ENCODE results near the gene UBL5. TPM values are rescaled to one million over a fixed set of nuclear protein-coding genes. Genes with fewer than 3 reads are reported as not detected.
"Not testable (repeated sequence)": the region's sequence is repeated elsewhere in the genome, so short reads cannot be mapped to it uniquely, and the experiment has no call there.

Gene UBL5
- total RNA-seq, 2 donors from 2014 or later, result 677 to 684 TPM

GRCh38 chr19:9808855-9809824 lies 18.6 kb upstream of the UBL5 start:
- Histone ChIP-seq H3K4me3 (no peak overlapping the region), H3K9me3 (no peaks in the 10 kb centered on the region), H3K36me3 (peaks cover 59% of the 10 kb centered on the region), H3K27ac (no peak overlapping the region), H3K27me3 (no peaks in the 10 kb centered on the region), H3K4me1 (no peaks in the 10 kb centered on the region)
- no peak for TF ChIP-seq CTCF (IDR thresholded peaks at IDR 0.05)
- no peak for DNase-seq (ENCODE audit: low spot score)

GRCh38 chr19:9811139-9811538 lies 16.6 kb upstream of the UBL5 start:
- Histone ChIP-seq H3K27me3 (no peaks in the 10 kb centered on the region), H3K9me3 (no peaks in the 10 kb centered on the region), H3K27ac (no peak overlapping the region), H3K4me3 (no peak overlapping the region), H3K36me3 (peaks cover 61% of the 10 kb centered on the region), H3K4me1 (no peaks in the 10 kb centered on the region)
- no peak for DNase-seq (ENCODE audit: low spot score)
- TF ChIP-seq CTCF (IDR thresholded peaks at IDR 0.05), result no peak

GRCh38 chr19:9818175-9818733 lies 9.5 kb upstream of the UBL5 start:
- DNase-seq (ENCODE audit: low spot score), result no peak
- Histone ChIP-seq H3K27ac (peak overlapping the region; percentile 94 to 96), H3K4me1 (peaks cover 0 to 25% of the 10 kb centered on the region in 2 donors), H3K9me3 (no peaks in the 10 kb centered on the region), H3K4me3 (peak overlapping the region; percentile 84 to 92), H3K36me3 (peaks cover 11% of the 10 kb centered on the region), H3K27me3 (no peaks in the 10 kb centered on the region)
- no peak for TF ChIP-seq CTCF (IDR thresholded peaks at IDR 0.05)

- no peaks in the 10 kb centered on the region for H3K27me3 ChIP-seq
- peaks cover 0 to 25% of the 10 kb centered on the region in 2 donors for H3K4me1 ChIP-seq
- H3K27ac ChIP-seq, result peak within 1 kb of the TSS; percentile 94 to 96
- H3K4me3 ChIP-seq, result peak within 1 kb of the TSS; percentile 84 to 92
- no peaks in the 10 kb centered on the region for H3K9me3 ChIP-seq
- DNase-seq (ENCODE audit: low spot score), result peak; percentile 99
- TF ChIP-seq CTCF (IDR thresholded peaks at IDR 0.05), result no peak
- H3K36me3 ChIP-seq, result peaks cover 3% of the 10 kb centered on the region
Observed at GRCh38 chr19:9818734-9819595, 8.8 kb upstream of the UBL5 start, which contains the start of gene FBXL12. TSS of gene FBXL12 (minus strand) at chr19:9819079. CDS start at chr19:9818813, 266 bp downstream.

- peak overlapping the region; percentile 20 to 92 for H3K4me3 ChIP-seq
Observed at GRCh38 chr19:9819596-9819909, 8.2 kb upstream of the UBL5 start.

GRCh38 chr19:9820034-9820433 lies 7.7 kb upstream of the UBL5 start:
- not testable (repeated sequence) for DNase-seq (ENCODE audit: low spot score)
- H3K4me3 ChIP-seq, result peak overlapping the region in 1 of 2 donors; percentile 92

More at GRCh38 chr19:9819596-9819909, 8.2 kb upstream of the UBL5 start:
- H3K27me3 ChIP-seq, result no peaks in the 10 kb centered on the region
- peaks cover 0 to 25% of the 10 kb centered on the region in 2 donors for H3K4me1 ChIP-seq
- no peaks in the 10 kb centered on the region for H3K36me3 ChIP-seq
- H3K9me3 ChIP-seq, result no peaks in the 10 kb centered on the region
- DNase-seq (ENCODE audit: low spot score), result no peak
- no peak for TF ChIP-seq CTCF (IDR thresholded peaks at IDR 0.05)
- H3K27ac ChIP-seq, result peak overlapping the region; percentile 94 to 96

More at GRCh38 chr19:9820034-9820433, 7.7 kb upstream of the UBL5 start:
- H3K9me3 ChIP-seq, H3K36me3 ChIP-seq, H3K27me3 ChIP-seq: not testable (repeated sequence)
- Histone ChIP-seq H3K27ac (peak overlapping the region; percentile 94 to 96), H3K4me1 (peaks cover 0 to 25% of the 10 kb centered on the region in 2 donors)

All from right atrium auricular region (tissue), 2 donors.